ENCODE results near the gene MUTYH. TPM values are rescaled to one million over a fixed set of nuclear protein-coding genes. Genes with fewer than 3 reads are reported as not detected.
"Not testable (repeated sequence)": the region's sequence is repeated elsewhere in the genome, so short reads cannot be mapped to it uniquely, and the experiment has no call there.

Gene MUTYH
- 55.6 and 57.0 TPM in 2 replicates for total RNA-seq

DNA sequence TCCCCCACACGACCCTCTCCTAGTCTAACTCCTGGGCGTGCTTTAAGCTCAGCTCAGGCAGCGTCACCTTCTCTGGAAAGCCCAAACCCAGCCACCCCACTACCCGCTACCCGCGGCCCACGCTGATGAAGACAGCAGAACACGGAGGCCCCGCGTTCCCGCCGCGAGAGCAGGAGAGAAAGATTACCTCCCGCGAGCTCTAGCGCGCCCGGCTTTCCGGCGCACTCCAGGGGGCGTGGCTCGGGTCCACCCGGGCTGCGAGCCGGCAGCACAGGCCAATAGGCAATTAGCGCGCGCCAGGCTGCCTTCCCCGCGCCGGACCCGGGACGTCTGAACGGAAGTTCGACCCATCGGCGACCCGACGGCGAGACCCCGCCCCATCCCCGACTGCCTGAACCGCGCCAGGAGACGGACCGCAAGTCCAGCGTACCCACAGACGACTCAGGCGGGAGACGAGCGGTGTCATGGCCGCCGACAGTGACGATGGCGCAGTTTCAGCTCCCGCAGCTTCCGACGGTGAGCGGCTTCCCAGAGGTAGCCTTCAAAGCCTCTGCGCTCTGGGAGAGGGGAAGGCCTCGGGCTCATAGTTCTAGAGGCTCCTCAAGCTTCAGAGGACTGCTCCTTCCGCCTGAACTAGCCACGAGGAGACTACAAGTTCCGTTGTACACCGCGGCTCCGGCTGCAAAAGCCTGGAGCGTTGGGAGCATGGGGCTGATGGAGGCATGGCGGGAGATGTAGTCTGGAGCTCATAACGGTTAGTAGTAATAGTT is at the start of gene MUTYH, which contains the start of gene TOE1:
MUTYH (minus strand) TSS at position 652 of the 770 bp plus-strand sequence. CDS start 5,935 bp downstream, outside the sequence.
TOE1 (plus strand) TSS at position 382 of the 770 bp plus-strand sequence; CDS start at position 465, 83 bp downstream.
- DNase-seq, result peak; percentile 98
- intact Hi-C loops (cut with micrococcal nuclease), result loop anchor here (1.0 to 2.0 kb wide), 10 partner anchors 14 to 539 kb away; partner anchors contain the start of genes CCDC163, EIF2B3, GPBP1L1 and HPDL
- no peaks in the 10 kb centered on the region for H3K27me3 Mint-ChIP-seq
- H3K36me3 Mint-ChIP-seq (ENCODE audit: low read depth), result peaks cover 48% of the 10 kb centered on the region
- H3K4me3 Mint-ChIP-seq, result peak within 1 kb of the TSS; percentile 98
- H3K4me1 Mint-ChIP-seq, result peaks cover 45% of the 10 kb centered on the region
- H3K27ac Mint-ChIP-seq, result peak within 1 kb of the TSS; percentile 99
- peaks cover 6% of the 10 kb centered on the region for H3K9me3 Mint-ChIP-seq

DNA sequence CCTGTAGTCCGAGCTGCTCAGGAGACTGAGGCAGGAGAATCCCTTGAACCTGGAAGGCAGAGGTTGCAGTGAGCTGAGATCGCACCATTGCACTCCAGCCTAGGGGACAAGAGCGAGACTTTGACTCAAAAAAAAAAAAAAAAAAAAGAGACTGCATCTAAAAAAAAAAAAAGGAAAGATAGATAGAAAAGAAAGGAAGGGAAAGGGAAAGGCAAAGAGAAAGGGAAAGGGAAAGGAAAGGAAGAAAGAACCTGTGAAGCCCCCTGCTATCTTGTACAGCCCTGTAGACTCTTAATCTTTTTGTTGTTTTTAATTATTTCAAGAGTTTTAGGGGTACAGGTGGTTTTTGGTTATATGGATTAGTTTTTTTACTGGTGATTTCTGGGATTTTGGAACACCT is 46.0 kb upstream of the MUTYH start:
- no peaks in the 10 kb centered on the region for H3K9me3 Mint-ChIP-seq
- no peaks in the 10 kb centered on the region for H3K36me3 Mint-ChIP-seq (ENCODE audit: low read depth)
- H3K4me1 Mint-ChIP-seq, result no peaks in the 10 kb centered on the region
- DNase-seq, result no peak
- no peaks in the 10 kb centered on the region for H3K27me3 Mint-ChIP-seq
- H3K27ac Mint-ChIP-seq, result no peak overlapping the region
- no peak overlapping the region for H3K4me3 Mint-ChIP-seq
- intact Hi-C loops (cut with micrococcal nuclease), result no loop called here

DNA sequence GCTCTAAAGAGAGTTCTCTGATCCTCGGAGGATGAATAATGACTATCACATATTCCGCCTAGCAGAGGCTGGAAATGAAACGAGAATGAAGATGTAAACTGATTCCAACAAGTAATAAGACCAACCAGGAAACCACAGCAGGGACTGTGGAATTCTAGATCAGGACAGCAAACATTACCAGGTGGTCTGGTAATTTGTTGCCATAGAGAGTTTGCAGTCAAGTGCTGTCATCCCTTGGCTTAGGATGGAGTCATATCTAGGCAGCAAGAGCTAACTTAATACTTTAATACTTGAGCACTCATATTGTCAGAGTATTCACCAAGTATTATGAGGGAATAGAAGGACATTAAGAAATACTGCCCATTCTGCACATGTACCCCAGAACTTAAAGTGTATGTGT is 45.1 kb upstream of the MUTYH start:
- H3K4me1 Mint-ChIP-seq, result no peaks in the 10 kb centered on the region
- no peaks in the 10 kb centered on the region for H3K27me3 Mint-ChIP-seq
- no peak for DNase-seq
- no peaks in the 10 kb centered on the region for H3K9me3 Mint-ChIP-seq
- intact Hi-C loops (cut with micrococcal nuclease), result no loop called here
- H3K36me3 Mint-ChIP-seq (ENCODE audit: low read depth), result no peaks in the 10 kb centered on the region
- no peak overlapping the region for H3K27ac Mint-ChIP-seq
- no peak overlapping the region for H3K4me3 Mint-ChIP-seq

DNA sequence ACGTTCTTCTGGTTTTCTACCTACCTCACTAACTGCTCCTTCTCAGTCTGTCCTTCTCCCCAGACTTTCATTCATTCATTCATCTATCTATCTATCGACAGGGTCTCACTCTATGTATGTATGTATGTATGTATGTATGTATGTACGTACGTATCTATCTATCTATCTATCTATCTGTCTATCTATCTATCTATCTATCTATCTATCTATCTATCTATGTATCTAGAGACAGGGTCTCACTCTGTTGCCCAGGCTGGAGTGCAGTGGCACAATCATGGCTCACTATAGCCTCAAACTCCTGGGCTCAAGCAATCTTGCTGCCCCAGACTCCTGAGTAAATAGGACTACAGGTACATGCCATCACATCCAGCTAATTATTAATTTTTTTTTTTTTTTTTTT is 44.0 kb upstream of the MUTYH start:
- H3K9me3 Mint-ChIP-seq; intact Hi-C loops (cut with micrococcal nuclease); H3K4me3 Mint-ChIP-seq; H3K4me1 Mint-ChIP-seq; H3K27me3 Mint-ChIP-seq; DNase-seq; H3K36me3 Mint-ChIP-seq (ENCODE audit: low read depth); H3K27ac Mint-ChIP-seq: not testable (repeated sequence)

DNA sequence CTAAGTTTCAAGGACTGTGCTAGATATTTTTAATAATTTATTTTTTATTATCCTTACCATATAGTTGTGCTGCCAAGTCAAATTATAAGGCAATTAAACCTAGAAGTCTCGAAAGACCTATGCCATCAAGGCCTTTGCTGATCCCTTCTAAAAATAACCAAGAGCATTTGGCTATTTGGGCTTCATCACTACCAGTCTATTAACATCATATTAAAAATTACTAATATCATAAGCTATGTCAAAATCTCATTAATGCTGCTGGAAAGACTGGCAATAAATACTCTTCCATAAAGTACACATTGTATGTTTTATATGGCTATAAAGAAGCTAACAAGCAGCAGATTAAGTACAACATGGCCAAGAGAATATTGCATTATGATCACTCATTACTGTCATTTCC is 43.0 kb upstream of the MUTYH start:
- no peaks in the 10 kb centered on the region for H3K36me3 Mint-ChIP-seq (ENCODE audit: low read depth)
- no peaks in the 10 kb centered on the region for H3K9me3 Mint-ChIP-seq
- H3K4me3 Mint-ChIP-seq, result no peak overlapping the region
- H3K27me3 Mint-ChIP-seq, result no peaks in the 10 kb centered on the region
- H3K27ac Mint-ChIP-seq, result no peak overlapping the region
- no peaks in the 10 kb centered on the region for H3K4me1 Mint-ChIP-seq
- DNase-seq, result no peak
- intact Hi-C loops (cut with micrococcal nuclease), result no loop called here

DNA sequence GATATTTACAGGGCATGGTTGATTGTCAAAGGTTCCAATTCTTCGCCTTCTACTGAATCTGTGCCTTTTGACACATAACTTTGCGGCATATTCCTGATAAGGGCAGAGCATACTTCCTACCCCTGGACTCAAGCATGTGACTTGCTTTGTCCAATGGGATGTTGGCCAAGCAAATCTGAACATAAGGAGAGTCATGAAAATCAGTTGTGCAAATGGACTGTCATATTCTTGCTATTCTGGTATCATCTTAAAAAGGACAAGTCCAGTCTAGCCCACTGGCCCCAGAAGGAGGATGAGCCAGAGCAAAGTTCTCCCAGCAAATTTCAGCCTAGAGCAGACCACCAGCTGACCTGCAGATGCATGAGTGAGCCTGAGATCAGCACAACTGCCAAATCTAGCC is 41.0 kb upstream of the MUTYH start:
- Mint-ChIP-seq H3K4me3 (no peak overlapping the region), H3K9me3 (no peaks in the 10 kb centered on the region), H3K27me3 (no peaks in the 10 kb centered on the region)

DNA sequence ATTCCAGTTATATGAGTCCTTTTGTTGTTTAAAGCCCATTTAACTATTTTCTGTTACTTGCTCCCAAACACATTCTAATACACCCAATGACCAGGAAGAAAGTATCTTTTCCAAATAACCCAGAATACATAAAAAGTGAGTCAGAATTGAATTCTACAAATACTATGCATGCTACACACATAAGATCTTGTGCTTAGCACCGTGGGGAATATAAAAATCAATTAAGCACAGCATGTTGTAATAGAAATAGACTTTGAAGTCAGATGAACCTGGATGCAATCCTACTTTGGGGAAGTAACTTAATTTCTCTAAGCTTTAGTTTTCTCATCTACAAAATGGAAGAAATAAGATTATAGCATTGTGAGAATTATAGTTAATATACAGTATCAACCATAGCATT is 40.5 kb upstream of the MUTYH start:
- Mint-ChIP-seq H3K9me3 (no peaks in the 10 kb centered on the region), H3K27me3 (no peaks in the 10 kb centered on the region), H3K4me1 (no peaks in the 10 kb centered on the region), H3K36me3 (ENCODE audit: low read depth) (no peaks in the 10 kb centered on the region), H3K27ac (no peak overlapping the region), H3K4me3 (no peak overlapping the region)
- intact Hi-C loops (cut with micrococcal nuclease), result no loop called here
- no peak for DNase-seq

More for the DNA sequence above, 41.0 kb upstream of the MUTYH start:
- Mint-ChIP-seq H3K4me1 (no peaks in the 10 kb centered on the region), H3K36me3 (ENCODE audit: low read depth) (no peaks in the 10 kb centered on the region), H3K27ac (no peak overlapping the region)
- DNase-seq, result no peak
- intact Hi-C loops (cut with micrococcal nuclease), result no loop called here

DNA sequence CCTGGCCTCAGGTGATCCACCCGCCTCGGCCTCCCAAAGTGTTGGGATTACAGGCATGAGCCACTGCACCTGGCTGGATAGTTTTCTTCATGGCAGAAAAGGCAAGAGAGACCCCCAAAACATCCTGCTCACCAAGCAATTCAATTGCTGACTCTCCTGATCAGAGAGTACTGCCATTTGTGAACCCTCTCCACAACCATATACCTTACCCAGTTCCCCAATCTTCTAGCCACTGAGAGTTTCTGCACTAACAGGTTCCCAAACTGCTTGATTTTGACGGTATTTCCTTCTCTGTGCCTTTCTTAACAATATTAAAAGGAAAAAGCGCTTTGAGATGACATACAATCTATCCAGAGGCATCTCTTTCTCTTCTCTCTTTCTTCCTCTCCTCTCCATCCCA is 39.9 kb upstream of the MUTYH start:
- Mint-ChIP-seq H3K36me3 (ENCODE audit: low read depth) (no peaks in the 10 kb centered on the region), H3K4me1 (no peaks in the 10 kb centered on the region), H3K9me3 (no peaks in the 10 kb centered on the region), H3K4me3 (no peak overlapping the region), H3K27me3 (no peaks in the 10 kb centered on the region), H3K27ac (no peak overlapping the region)
- no peak for DNase-seq
- intact Hi-C loops (cut with micrococcal nuclease), result no loop called here

DNA sequence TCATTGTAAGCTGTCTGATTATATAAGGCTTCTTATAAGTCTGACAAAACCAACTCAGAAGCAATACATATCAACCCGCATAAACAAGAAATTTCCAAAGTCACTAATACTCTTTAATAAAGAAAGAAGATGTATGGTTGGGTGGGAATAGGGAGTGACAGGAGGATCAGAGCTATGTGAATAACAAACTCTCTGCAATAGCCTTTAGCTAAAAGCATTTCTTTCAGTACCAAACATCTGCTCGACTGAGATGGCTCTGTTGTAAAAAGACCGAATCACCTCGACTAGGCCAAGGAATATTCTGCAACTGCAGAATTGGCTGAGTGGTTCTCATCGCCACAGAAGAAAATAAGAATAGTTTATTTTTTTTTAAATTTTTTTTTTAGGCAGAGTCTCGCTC is 39.3 kb upstream of the MUTYH start:
- H3K4me1 Mint-ChIP-seq, result no peaks in the 10 kb centered on the region
- no peak overlapping the region for H3K27ac Mint-ChIP-seq
- intact Hi-C loops (cut with micrococcal nuclease), result no loop called here
- no peaks in the 10 kb centered on the region for H3K9me3 Mint-ChIP-seq
- no peaks in the 10 kb centered on the region for H3K27me3 Mint-ChIP-seq
- no peaks in the 10 kb centered on the region for H3K36me3 Mint-ChIP-seq (ENCODE audit: low read depth)
- H3K4me3 Mint-ChIP-seq, result no peak overlapping the region
- DNase-seq, result no peak

DNA sequence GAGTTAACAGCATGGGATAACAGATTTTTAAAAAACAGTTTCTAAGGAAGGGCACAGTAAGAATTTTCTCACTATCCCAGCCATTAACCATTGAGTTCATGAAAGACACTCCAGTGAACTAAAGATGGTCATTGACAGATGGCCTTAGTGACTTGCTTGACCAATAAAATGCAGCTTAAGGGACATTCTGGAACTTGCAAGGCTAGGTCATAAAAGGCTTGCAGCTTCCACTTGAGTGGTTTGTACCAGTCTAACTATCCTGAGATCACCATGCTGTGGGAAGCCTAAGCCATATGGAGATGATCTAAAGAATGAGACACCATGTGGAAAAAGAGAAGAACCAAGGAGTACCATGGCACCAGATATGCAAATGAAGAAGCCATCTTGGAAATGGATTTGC is 37.9 kb upstream of the MUTYH start:
- no peaks in the 10 kb centered on the region for H3K36me3 Mint-ChIP-seq (ENCODE audit: low read depth)

DNA sequence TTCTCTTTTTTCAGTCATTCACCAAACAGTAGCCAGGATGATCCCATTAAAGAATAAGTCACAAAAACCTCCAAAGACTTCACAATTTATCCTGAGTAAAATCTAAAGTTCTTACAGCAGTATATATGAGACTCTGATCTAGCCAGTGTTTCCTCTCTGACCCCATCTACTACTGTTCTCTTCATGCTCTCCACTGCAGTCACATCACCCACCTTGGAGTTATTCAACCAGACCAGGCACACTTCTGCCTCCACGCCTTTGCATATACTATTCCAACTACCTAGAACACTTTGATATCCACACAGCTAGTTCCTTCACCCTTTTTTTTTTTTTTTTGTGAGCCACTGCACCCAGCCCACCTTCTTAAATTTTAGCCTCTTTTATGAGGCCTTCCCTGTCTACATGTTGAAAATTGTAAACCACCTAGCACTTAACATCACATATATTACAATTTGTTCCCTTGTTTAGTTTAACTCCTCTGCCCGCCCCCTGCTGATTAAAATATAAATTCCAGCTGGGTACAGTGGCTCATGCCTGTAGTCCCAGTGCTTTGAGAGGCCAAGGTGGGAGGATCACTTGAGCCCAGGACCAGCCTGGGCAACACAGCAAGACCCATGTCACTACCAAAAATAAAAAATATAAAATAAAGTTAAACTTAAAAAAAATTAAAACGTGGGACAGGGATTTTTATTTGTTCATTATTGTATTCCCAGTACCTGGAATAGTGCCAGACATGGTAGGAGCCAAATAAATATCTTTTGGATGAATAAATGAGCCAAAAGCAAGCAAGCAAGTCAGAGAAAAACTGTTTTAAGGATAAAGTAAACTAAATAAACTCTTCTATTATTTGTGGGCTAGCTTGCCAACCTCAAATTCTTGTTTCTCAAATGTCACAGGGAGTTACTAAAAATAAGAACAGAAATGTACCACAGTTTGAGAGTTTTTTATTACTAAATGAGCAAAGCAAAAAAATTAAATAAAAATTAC is 35.2 kb upstream of the MUTYH start:
- no peaks in the 10 kb centered on the region for H3K36me3 Mint-ChIP-seq (ENCODE audit: low read depth)

More for the DNA sequence above, 37.9 kb upstream of the MUTYH start:
- peaks cover 2% of the 10 kb centered on the region for H3K4me1 Mint-ChIP-seq
- no peak overlapping the region for H3K4me3 Mint-ChIP-seq
- intact Hi-C loops (cut with micrococcal nuclease), result no loop called here
- DNase-seq, result no peak
- H3K9me3 Mint-ChIP-seq, result no peaks in the 10 kb centered on the region
- no peak overlapping the region for H3K27ac Mint-ChIP-seq
- no peaks in the 10 kb centered on the region for H3K27me3 Mint-ChIP-seq

DNA sequence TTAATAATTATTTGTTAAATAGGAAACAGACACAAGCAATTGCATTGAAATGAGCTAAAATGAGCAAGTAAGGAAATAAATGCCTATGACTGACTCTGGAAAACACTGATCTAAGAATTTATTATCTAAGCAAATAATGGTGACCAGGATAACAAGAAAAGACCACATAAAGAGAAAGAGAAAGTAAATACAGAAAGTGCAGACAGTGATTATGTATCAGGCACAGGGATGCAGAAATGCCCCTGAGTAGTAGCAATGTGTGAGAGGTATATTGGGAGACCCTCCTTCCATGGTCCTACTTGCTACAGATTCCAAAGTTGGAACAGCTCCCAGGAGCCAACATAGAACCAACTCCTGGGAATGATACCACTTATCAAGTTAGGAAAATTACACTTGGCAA is 33.3 kb upstream of the MUTYH start:
- Mint-ChIP-seq H3K4me1 (peaks cover 7% of the 10 kb centered on the region), H3K27ac (no peak overlapping the region), H3K36me3 (ENCODE audit: low read depth) (no peaks in the 10 kb centered on the region), H3K4me3 (no peak overlapping the region), H3K9me3 (no peaks in the 10 kb centered on the region), H3K27me3 (no peaks in the 10 kb centered on the region)
- no peak for DNase-seq
- intact Hi-C loops (cut with micrococcal nuclease), result no loop called here

More for the DNA sequence above, 35.2 kb upstream of the MUTYH start:
- no peaks in the 10 kb centered on the region for H3K9me3 Mint-ChIP-seq
- intact Hi-C loops (cut with micrococcal nuclease), result no loop called here
- H3K27ac Mint-ChIP-seq, result no peak overlapping the region
- H3K27me3 Mint-ChIP-seq, result no peaks in the 10 kb centered on the region
- DNase-seq, result no peak
- no peak overlapping the region for H3K4me3 Mint-ChIP-seq
- H3K4me1 Mint-ChIP-seq, result peaks cover 7% of the 10 kb centered on the region

DNA sequence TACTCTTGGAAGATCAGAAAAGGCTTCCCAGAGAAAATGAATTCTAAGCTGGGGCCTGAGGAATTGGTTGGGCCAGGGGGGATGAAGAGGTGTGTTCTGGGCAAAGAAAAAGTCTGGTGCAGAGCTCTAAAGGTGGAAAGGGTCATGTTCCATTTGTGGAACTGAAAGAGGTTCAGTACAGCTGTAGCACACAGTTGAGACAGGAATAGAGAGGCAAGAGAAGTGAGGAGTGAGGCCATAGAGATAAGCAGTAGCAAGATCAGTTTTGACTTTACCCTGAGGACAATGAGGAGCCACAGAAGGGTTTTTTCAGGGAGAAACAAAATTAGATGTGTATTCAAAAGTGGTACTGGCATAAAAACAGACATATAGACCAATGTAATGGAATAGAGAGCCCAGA is 30.3 kb upstream of the MUTYH start:
- intact Hi-C loops (cut with micrococcal nuclease), result no loop called here
- H3K27me3 Mint-ChIP-seq, result no peaks in the 10 kb centered on the region
- no peaks in the 10 kb centered on the region for H3K36me3 Mint-ChIP-seq (ENCODE audit: low read depth)
- no peaks in the 10 kb centered on the region for H3K9me3 Mint-ChIP-seq
- H3K4me3 Mint-ChIP-seq, result no peak overlapping the region
- peaks cover 7% of the 10 kb centered on the region for H3K4me1 Mint-ChIP-seq
- no peak overlapping the region for H3K27ac Mint-ChIP-seq
- DNase-seq, result no peak

DNA sequence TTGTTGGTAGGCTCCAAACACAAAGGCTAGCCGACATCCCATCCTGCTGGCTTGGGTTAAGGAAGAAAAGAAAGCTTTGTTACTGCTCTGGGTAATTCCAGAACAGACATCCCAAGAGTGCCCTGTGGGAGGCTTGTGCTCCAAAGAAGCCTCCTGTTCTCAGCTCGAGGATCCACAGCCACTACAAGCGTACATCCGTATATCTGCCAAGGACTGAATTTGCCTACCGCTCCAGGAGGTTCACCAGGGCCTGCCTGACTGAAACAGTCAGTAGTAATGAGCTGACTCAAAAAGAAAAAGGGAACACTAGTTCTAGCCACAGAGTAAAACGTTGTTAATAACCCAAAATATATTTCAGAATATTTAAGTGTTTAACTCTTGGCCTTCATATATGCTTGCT is 24.8 kb upstream of the MUTYH start:
- no peak for DNase-seq
- H3K4me3 Mint-ChIP-seq, result no peak overlapping the region
- H3K27ac Mint-ChIP-seq, result no peak overlapping the region
- H3K36me3 Mint-ChIP-seq (ENCODE audit: low read depth), result no peaks in the 10 kb centered on the region
- peaks cover 3% of the 10 kb centered on the region for H3K4me1 Mint-ChIP-seq
- no peaks in the 10 kb centered on the region for H3K9me3 Mint-ChIP-seq
- intact Hi-C loops (cut with micrococcal nuclease), result no loop called here
- H3K27me3 Mint-ChIP-seq, result no peaks in the 10 kb centered on the region

All from activated CD4-positive, alpha-beta T cell treated with anti-CD3 and anti-CD28 coated beads, Interleukin-2, amount 10 ng/mL, durations not matched to agents 24 days and 14 days (primary cell).